Activated CD8-positive, alpha-beta memory T cell treated with anti-CD3 and anti-CD28 coated beads, Interleukin-2, amount 50 U/mL, for 24 hours (primary cell): ENCODE data around the gene UMAD1.
"Not testable (repeated sequence)": the region's sequence is repeated elsewhere in the genome, so short reads cannot be mapped to it uniquely, and the experiment has no call there.

ENCODE experiments used
- DNase-seq: peaks from one replicate; pipeline ENCODE4 v3.0.0-alpha.2; 2020; ENCODE audit errors: extremely low read depth

The UMAD1 gene

DNA sequence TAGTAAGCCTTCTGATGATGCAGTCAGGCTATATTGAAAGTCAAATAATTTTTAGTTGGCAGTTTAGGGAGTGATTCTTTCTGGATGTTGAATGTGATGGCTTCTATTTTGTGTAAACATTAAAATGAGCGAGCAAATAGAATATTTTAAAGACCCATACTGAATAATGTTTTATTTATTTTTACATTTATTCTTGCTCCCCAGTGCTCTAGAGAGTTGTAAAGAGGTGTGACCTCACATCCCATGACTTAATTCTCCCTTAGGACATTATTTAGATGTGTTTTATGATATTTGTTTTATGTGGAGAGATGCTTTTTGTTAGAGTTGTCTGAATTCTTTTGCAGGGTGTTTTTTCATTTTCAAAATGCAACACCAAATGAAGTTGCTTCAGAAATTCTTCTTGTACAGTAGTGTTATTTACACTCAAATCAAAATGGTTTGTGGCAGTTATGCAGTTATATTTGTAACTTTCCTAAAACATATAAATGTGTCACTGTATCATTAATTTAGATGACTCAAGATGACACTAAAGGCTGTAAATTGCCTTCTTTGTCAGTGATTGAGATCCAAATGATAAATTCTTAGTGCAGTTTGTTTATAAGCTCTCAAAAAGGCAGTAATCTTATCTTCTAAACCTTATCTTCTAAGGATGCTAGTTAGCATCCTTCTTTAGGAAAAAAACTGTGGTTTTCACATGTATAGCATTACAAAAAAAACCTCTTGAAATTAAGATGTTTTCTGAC, 12.4 kb downstream of the UMAD1 start:
- DNase-seq: no peak

DNA sequence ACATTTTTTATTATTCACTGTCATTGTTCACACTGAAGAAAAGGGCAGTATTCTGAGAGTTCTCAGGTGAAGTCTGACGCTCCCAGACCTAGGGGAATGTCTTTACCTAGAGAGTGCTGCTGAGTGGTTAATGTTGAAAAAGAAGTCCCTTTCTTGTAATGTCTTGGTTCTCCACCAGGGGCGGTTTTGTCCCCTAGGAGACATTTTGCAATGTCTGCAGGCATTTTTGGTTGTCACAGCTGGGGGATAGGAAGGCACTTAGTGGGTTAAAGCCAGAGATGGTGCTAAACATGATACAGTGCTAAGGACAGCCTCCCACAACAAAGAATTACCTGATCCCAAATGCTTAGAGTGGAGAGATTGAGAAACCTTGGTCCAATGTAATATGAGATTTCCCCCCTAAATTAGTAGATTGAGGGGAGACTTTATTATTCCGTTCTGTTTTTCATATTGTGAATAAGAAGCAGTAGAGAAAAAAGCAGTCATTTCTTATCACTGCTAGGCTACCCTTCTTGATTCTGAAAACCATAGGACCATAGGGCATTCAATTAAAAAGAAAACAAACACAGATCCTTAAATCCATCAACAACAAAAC, 13.1 kb downstream of the UMAD1 start:
- no peak for DNase-seq

- DNase-seq: no peak
Observed at GRCh38 chr7:7654964-7655715, 14.6 kb downstream of the UMAD1 start.

DNA sequence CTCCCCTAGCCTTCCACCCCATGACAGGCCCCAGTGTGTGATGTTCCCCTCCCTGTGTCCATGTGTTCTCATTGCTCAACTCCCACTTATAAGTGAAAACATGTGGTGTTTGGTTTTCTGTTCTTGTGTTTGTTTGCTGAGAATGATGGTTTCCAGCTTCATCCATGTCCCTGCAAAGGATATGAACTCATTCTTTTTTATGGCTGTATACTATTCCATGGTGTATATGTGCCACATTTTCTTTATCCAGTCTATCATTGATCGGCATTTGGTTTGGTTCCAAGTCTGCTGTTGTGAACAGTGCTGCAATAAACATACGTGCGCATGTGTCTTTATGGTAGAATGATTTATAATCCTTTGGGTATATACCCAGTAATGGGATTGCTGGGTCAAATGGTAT, 15.9 kb downstream of the UMAD1 start:
- DNase-seq: not testable (repeated sequence)

DNA sequence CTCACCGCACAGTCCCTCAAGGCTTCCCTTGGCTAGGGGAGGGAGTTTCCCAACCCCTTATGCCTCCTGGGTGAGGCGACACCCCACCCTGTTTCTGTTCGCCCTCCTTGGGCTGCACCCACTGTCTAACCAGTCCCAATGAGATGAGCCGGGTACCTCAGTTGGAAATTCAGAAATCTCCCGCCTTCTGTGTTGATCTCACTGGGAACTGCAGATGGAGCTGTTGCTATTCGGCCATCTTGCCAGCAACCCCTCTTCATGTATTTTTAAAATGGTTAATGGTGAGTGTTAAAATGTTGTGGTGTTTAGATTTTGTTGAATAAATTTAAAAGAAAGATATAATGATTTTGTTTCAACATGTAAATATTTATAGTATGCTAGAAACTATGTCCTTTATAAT, 22.0 kb downstream of the UMAD1 start:
- DNase-seq: no peak

DNA sequence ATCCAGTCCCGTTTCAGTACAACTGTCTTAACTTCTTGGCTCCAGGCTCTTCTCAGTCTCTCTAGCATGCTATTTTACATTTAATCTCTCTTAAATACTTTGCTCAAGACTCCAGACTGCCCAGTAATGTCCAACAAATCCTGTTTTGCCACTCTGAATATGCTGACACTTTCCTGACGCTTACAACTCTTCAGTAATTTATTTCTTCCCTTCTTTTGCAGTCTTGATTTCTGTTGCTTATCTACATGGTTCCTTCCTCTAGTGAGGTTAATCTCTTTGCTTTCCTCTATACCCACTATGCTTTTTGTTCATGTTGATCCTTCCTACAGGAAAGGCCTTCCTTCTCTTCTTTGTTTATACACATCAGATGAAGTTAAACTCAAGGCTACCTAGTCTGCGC, 23.7 kb downstream of the UMAD1 start:
- DNase-seq: no peak

GRCh38 chr7:7665031-7665430, 24.5 kb downstream of the UMAD1 start:
- DNase-seq: no peak

GRCh38 chr7:7667187-7667586, 26.6 kb downstream of the UMAD1 start:
- DNase-seq: no peak

DNA sequence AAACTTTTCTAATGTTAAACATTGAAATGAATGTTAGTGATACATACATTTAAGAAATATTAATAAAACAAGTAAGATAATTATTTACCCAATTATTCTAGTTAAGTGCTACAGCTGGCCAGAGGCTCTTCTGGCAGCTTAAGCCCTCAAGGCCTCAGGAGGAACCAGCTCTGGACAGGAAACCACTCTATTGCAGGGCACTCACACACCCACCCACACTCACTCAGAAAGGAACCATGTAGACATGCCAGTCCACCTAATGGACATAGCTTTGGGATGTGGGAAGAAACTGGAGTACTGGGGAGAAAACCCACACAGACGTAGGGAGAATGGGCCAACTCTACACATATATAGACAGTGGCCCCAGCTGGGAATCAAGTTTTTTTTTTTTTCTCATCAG, 28.2 kb downstream of the UMAD1 start:
- no peak for DNase-seq

DNA sequence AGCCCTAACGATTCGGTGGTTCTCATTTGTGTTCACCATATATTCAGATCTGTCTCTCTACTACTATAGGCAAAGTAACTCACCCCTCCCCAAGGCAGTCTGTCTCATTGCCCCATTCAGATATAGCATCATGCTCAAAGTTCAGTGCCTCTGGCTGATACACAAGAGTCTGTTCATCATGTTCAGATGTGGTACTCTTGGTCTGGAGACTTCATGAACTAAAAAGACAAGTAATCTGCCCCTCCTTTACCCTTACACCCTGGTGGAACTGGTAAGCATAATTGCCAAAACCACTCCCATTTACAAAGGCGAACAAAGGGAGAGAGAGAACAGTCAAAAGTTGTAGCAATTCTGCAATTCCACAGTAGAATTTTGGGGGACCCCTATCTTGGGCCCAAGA, 29.9 kb downstream of the UMAD1 start:
- DNase-seq: no peak

- no peak for DNase-seq
Observed at GRCh38 chr7:7671361-7671760, 30.8 kb downstream of the UMAD1 start.

DNA sequence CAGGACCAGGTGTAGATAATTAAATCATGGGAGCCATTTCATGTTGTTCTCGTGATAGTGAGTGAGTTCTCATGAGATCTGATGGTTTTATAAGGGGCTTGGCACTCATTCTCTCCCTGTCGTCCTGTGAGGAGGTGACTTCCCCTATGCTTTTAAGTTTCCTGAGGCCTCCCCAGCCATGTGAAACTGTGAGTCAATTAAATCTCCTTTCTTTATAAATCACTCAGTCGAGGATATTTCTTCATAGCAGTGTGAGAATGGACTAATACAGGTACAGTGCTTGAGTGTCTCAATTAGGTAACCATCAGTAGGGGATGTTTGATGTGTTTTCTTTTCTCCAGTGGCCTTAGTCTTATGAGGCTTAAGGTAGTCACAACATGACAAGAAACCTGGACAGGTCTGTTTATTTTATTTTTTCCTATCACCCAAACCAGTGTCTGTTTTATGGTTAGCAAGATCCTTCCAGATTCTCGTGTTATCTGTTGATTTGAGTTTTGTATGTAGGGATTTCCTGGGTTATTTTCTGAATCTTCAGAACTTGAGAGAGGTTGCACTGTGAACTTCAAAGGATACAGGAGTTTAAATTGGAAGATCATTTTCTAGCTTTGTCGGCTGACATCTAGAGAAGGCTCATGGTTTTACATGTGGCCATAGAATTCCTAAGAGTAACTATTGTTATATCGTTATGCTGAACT, 32.1 kb downstream of the UMAD1 start:
- no peak for DNase-seq

- DNase-seq: no peak
Observed at GRCh38 chr7:7673240-7673550, 32.6 kb downstream of the UMAD1 start.

DNA sequence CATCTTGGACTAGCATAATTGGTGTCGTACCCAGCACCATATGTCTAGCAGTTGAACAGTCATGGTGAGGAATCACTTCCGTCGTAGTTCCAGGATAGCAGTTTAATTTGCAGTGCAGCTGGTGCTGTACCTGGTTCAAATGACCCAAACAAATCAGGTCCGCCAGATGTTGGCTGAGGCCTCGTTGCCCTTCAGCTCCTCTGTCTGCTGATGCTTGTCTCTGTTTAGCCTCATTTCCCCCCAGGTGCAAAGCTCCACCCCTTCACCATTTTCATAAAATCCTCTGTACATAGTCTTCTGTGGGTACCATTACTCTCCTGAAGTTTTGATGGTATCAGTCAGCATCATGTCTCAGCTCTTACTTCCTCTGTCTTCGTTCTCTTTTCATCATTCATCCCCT, 35.1 kb downstream of the UMAD1 start:
- DNase-seq: no peak

DNA sequence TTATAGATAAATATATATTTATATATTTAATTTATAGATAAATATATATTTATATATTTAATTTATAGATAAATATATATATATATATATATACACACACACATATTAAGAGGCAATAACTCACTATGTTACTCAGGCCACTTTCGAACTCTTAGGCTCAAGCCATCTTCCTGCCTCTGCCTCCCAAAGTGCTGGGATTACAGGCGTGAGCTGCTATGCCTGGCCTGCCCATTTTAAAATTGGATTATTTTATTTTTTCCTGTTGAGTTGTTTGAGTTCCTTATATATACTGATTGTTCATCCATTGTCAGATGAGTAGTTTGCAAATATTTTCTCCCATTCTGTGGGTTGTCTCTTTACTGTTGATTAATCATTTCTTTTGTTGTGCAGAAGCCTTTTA, 39.1 kb downstream of the UMAD1 start:
- not testable (repeated sequence) for DNase-seq

DNA sequence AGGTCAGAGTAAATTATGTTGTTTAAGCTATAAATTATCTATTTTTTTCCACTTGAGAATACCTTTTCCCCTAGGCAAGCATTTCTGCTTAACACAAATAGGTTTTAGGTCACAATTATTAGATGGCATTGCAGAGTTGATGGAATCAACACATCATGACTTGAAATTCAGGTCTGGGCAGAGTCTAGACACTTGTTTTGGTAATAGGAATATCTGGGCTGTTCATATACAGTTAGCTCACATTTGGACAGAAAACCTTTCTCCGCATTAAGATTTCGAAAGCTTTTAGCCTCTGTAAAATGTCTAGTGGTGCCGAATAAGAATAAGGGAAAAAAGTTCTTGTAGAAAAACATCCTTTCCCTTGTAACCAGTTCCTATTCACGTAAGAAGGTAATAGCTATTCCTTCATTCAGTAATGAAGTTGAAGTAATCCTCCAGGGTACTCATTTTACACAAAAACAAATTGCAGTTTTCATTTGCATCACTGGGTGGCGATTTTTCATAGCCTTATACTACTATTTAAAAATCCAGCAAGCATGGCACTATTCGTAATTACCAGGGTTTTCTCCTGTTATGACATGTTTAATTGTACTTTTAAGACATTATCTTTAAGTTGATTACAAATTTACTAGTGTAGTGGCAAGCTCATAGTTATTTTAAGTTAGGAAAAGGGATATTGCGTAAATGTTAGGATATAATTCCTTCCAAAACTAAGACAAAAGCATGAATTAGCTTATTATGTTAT, 40.8 kb downstream of the UMAD1 start:
- no peak for DNase-seq

GRCh38 chr7:7681936-7682329, 41.4 kb downstream of the UMAD1 start:
- no peak for DNase-seq

DNA sequence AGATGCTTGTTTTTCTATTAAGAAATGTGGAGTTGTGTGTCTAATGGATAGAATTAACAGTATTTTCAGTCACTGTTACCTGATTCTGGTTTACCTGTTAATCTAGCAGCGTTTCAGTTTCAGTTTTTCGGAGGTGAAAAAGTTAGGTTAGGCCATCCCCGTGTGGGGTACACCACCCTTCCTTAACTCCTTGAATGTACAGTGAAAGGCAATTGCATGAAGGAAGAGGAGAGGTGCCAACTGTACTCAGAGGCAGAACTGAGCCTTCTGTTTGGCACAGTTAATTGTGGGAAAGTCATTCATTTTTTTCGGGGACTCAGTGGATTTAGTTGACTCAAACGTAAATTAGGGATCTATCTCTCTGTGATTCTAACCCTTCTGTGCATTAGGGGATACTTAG, 42.3 kb downstream of the UMAD1 start:
- DNase-seq: no peak

DNA sequence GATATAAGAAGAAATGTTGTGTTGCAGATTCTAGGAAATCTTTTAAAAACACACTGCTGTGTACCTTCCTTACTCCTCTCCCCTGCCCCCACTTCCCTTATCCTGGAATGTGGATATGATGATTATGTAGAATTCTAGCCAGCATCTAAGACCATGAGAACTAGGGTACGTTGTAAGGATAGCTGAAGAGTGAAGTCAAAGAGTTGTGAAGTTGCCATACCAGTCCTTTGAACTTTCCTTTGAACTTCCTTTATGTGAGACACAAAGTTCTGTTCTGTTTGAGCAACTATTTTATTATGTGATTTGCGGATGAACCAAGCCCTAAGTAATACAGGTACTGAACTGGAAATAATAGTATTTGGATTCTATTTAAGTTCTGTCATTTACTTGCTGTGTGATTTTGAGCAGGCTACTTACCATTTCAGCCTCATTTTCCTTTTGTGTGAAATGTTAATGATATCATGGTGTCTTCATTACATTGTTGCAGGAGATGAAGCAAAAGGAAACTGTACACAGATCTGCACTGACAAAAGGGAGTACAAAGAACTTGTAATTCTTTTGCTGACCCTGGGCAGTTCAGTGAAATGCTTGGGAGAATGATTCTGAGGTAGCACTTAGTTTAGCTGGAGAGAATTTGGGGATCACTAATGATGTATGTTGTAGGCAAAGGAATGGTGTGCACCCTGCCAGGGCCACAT, 46.4 kb downstream of the UMAD1 start:
- no peak for DNase-seq

DNA sequence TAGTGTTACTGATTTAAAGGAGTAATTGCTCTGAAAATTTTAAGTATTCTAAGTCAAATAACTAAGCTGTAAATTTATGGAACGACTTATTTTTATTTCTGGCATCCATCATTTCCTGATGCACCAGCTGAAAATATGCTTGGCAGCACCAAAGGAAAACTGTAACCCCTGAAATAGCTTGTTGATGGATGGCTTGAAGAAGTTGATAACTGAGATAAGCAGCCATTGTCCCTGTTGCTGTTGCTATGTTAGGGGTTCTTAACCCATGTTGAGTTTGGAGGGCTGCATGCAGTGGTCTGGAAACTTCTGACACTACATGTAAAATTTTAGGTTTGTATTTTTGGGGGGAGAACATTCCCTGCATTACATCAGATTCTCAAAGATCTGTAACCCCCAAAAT, 47.2 kb downstream of the UMAD1 start:
- DNase-seq: no peak

DNA sequence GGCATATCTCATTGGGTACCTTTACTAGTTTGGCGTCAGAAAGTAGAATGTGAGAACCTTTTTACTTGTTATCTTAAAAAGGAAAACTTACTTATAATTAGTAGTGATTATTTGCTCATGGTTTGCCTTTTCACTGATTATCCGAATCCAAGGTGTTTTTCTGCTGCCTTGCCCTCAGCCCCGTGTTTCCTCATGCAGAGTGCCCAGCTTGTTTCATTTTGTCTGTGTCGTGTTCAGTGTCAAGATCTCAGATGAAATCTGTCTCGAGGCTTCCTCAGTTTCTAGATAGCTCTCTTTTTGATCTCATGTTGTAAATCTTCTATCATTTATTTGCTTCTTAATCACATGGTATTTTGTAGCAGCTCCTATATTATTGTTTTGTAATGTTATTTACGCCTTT, 47.8 kb downstream of the UMAD1 start:
- DNase-seq: no peak
